SK-N-SH treated with all-trans-retinoic acid at 6 μM for 48 hours (cell line): ENCODE results near the gene TBXA2R.

Experiments used
- ESRRG ChIP-seq: fragments of 250-450 bp; sonication (Bioruptor Pico); IDR thresholded peaks from 2 replicates; pipeline ENCODE4 v1.6.1; 2021; ENCODE audit warnings: mild to moderate bottlenecking
- ISL1 ChIP-seq: fragments of 250-450 bp; sonication (Bioruptor Pico); IDR thresholded peaks from 2 replicates; pipeline ENCODE4 v2.1.2; 2022; ENCODE audit warnings: mild to moderate bottlenecking, moderate library complexity
- OSR1 ChIP-seq: fragments of 250-450 bp; sonication (Bioruptor Pico); IDR thresholded peaks from 2 replicates; pipeline ENCODE4 v1.8.0; 2022; ENCODE audit warnings: moderate library complexity, mild to moderate bottlenecking, inconsistent platforms
- RARB ChIP-seq: fragments of 250-450 bp; sonication (Bioruptor Pico); IDR thresholded peaks from 2 replicates; pipeline ENCODE4 v1.8.0; 2021; ENCODE audit warnings: mild to moderate bottlenecking, moderate library complexity
- ZFP3 ChIP-seq: fragments of 250-450 bp; sonication (Bioruptor Pico); IDR thresholded peaks from 2 replicates; pipeline ENCODE4 v1.5.0; 2020; ENCODE audit warnings: mild to moderate bottlenecking, moderate library complexity
- ZFP30 ChIP-seq: fragments of 450-650 bp; formaldehyde crosslinking; IDR thresholded peaks from 2 replicates; pipeline ENCODE4 v1.5.0; 2022; ENCODE audit warnings: mild to moderate bottlenecking, moderate library complexity
- TF ChIP-seq, protein P1 (sequence below): fragments of 250-450 bp; sonication (Bioruptor Pico); IDR thresholded peaks from 2 replicates; pipeline ENCODE4 v1.8.0; 2020; ENCODE audit warnings: mild to moderate bottlenecking, moderate library complexity, borderline replicate concordance

GRCh38 chr19:3570606-3571011 is 36.1 kb downstream of the TBXA2R start:
- TF ChIP-seq, protein P1, sequence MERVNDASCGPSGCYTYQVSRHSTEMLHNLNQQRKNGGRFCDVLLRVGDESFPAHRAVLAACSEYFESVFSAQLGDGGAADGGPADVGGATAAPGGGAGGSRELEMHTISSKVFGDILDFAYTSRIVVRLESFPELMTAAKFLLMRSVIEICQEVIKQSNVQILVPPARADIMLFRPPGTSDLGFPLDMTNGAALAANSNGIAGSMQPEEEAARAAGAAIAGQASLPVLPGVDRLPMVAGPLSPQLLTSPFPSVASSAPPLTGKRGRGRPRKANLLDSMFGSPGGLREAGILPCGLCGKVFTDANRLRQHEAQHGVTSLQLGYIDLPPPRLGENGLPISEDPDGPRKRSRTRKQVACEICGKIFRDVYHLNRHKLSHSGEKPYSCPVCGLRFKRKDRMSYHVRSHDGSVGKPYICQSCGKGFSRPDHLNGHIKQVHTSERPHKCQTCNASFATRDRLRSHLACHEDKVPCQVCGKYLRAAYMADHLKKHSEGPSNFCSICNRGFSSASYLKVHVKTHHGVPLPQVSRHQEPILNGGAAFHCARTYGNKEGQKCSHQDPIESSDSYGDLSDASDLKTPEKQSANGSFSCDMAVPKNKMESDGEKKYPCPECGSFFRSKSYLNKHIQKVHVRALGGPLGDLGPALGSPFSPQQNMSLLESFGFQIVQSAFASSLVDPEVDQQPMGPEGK (CRISPR knock-in tag), result no peak
- TF ChIP-seq OSR1 (no peak), ZFP3 (CRISPR knock-in tag) (no peak), ISL1 (CRISPR knock-in tag) (no peak), ZFP30 (no peak), ESRRG (CRISPR knock-in tag) (no peak), RARB (no peak)
